Suppressor macrophage treated with lipopolysaccharide for 1 hour (primary cell): ENCODE measurements around the gene XPC.

ENCODE experiments used
- DNase-seq, 3 donors: peaks; one replicate each; pipeline ENCODE4 v3.0.0-alpha.2; 2020 to 2022

The XPC gene

GRCh38 chr3:14169871-14170270 is 8.5 kb downstream of the XPC start:
- no peak for DNase-seq

GRCh38 chr3:14169435-14169834 is 9.0 kb downstream of the XPC start:
- DNase-seq = peak in 2 of 3 donors; percentile 45 to 47

GRCh38 chr3:14166877-14167603 is 11.4 kb downstream of the XPC start:
- DNase-seq = no peak

GRCh38 chr3:14162178-14162577 is 16.2 kb downstream of the XPC start:
- DNase-seq = no peak

- DNase-seq = no peak
Measured at GRCh38 chr3:14161282-14161681, 17.1 kb downstream of the XPC start.

GRCh38 chr3:14159426-14159825 is 19.0 kb downstream of the XPC start:
- DNase-seq = no peak

- no peak for DNase-seq
Measured at GRCh38 chr3:14158370-14158769, 20.0 kb downstream of the XPC start.

- no peak for DNase-seq
Measured at GRCh38 chr3:14157951-14158350, 20.4 kb downstream of the XPC start.

- DNase-seq = no peak
Measured at GRCh38 chr3:14156843-14157561, 21.4 kb downstream of the XPC start.

- no peak for DNase-seq
Measured at GRCh38 chr3:14156201-14156600, 22.2 kb downstream of the XPC start.

- DNase-seq = peak; percentile 57 to 60 (median 59)
Measured at GRCh38 chr3:14154895-14155440, 23.4 kb downstream of the XPC start.

- DNase-seq = peak; percentile 27 to 63 (median 56)
Measured at GRCh38 chr3:14154276-14154675, 24.1 kb downstream of the XPC start.

GRCh38 chr3:14153663-14154062 is 24.7 kb downstream of the XPC start:
- DNase-seq = no peak

- DNase-seq = no peak
Measured at GRCh38 chr3:14152963-14153355, 25.4 kb downstream of the XPC start.

GRCh38 chr3:14152233-14152962 is 26.0 kb downstream of the XPC start:
- DNase-seq = peak in 1 of 3 donors; percentile 24

GRCh38 chr3:14151471-14152083 is 26.8 kb downstream of the XPC start:
- no peak for DNase-seq

GRCh38 chr3:14150491-14151230 is 27.7 kb downstream of the XPC start:
- no peak for DNase-seq

GRCh38 chr3:14150078-14150477 is 28.3 kb downstream of the XPC start:
- DNase-seq = no peak

- no peak for DNase-seq
Measured at GRCh38 chr3:14148041-14148985, 30.1 kb downstream of the XPC start.

GRCh38 chr3:14147617-14148016 is 30.8 kb downstream of the XPC start:
- DNase-seq = peak in 1 of 3 donors; percentile 27

- peak; percentile 34 to 52 (median 44) for DNase-seq
Measured at GRCh38 chr3:14147066-14147435, 31.4 kb downstream of the XPC start.
